IPS-15b (cell line): ENCODE data around the gene DICER1.

Experiments used
- H3K27me3 ChIP-seq: one replicate; pipeline ENCODE4 v1.6.1; 2013; ENCODE audit warnings: low read length; ENCODE audit not compliant: control insufficient read depth, insufficient read depth
- H3K36me3 ChIP-seq: one replicate; pipeline ENCODE4 v1.6.1; 2013; ENCODE audit warnings: low read length; ENCODE audit not compliant: control insufficient read depth, insufficient read depth
- H3K4me1 ChIP-seq: one replicate; pipeline ENCODE4 v1.6.1; 2013; ENCODE audit warnings: mild to moderate bottlenecking, low read length; ENCODE audit not compliant: control insufficient read depth, insufficient read depth
- H3K4me3 ChIP-seq: one replicate; pipeline ENCODE4 v1.5.1; 2013; ENCODE audit warnings: low read depth, low read length
- H3K9ac ChIP-seq: one replicate; pipeline ENCODE4 v1.6.1; 2013; ENCODE audit warnings: low read depth, mild to moderate bottlenecking, low read length
- H3K9me3 ChIP-seq: one replicate; pipeline ENCODE4 v1.6.1; 2013; ENCODE audit warnings: mild to moderate bottlenecking, low read length; ENCODE audit not compliant: control insufficient read depth, insufficient read depth

The DICER1 gene

GRCh38 chr14:95059126-95059525, 98.2 kb downstream of the DICER1 start:
- Histone ChIP-seq H3K9ac (no peak overlapping the region), H3K27me3 (no peaks in the 10 kb centered on the region), H3K4me3 (no peak overlapping the region), H3K9me3 (no peaks in the 10 kb centered on the region), H3K36me3 (no peaks in the 10 kb centered on the region), H3K4me1 (no peaks in the 10 kb centered on the region)

GRCh38 chr14:95058491-95058890, 98.8 kb downstream of the DICER1 start:
- Histone ChIP-seq H3K4me3 (no peak overlapping the region), H3K4me1 (no peaks in the 10 kb centered on the region), H3K9me3 (no peaks in the 10 kb centered on the region), H3K9ac (no peak overlapping the region), H3K36me3 (no peaks in the 10 kb centered on the region), H3K27me3 (no peaks in the 10 kb centered on the region)

GRCh38 chr14:95057851-95058250, 99.5 kb downstream of the DICER1 start:
- no peaks in the 10 kb centered on the region for H3K4me1 ChIP-seq
- no peaks in the 10 kb centered on the region for H3K27me3 ChIP-seq
- no peak overlapping the region for H3K9ac ChIP-seq
- H3K36me3 ChIP-seq: no peaks in the 10 kb centered on the region
- H3K4me3 ChIP-seq: no peak overlapping the region
- no peaks in the 10 kb centered on the region for H3K9me3 ChIP-seq

- no peak overlapping the region for H3K4me3 ChIP-seq
- no peak overlapping the region for H3K9ac ChIP-seq
- no peaks in the 10 kb centered on the region for H3K4me1 ChIP-seq
- no peaks in the 10 kb centered on the region for H3K36me3 ChIP-seq
- H3K9me3 ChIP-seq: no peaks in the 10 kb centered on the region
- no peaks in the 10 kb centered on the region for H3K27me3 ChIP-seq
Measured at GRCh38 chr14:95057147-95057546, 100.2 kb downstream of the DICER1 start.

GRCh38 chr14:95056476-95056875, 100.9 kb downstream of the DICER1 start:
- Histone ChIP-seq H3K4me1 (no peaks in the 10 kb centered on the region), H3K27me3 (no peaks in the 10 kb centered on the region), H3K9ac (no peak overlapping the region)

GRCh38 chr14:95055318-95055717, 102.0 kb downstream of the DICER1 start:
- Histone ChIP-seq H3K9me3 (no peaks in the 10 kb centered on the region), H3K4me3 (no peak overlapping the region), H3K4me1 (no peaks in the 10 kb centered on the region), H3K36me3 (no peaks in the 10 kb centered on the region), H3K27me3 (no peaks in the 10 kb centered on the region), H3K9ac (no peak overlapping the region)

More at GRCh38 chr14:95056476-95056875, 100.9 kb downstream of the DICER1 start:
- Histone ChIP-seq H3K9me3 (no peaks in the 10 kb centered on the region), H3K4me3 (no peak overlapping the region), H3K36me3 (no peaks in the 10 kb centered on the region)

GRCh38 chr14:95054346-95055280, 102.7 kb downstream of the DICER1 start:
- Histone ChIP-seq H3K36me3 (no peaks in the 10 kb centered on the region), H3K9ac (no peak overlapping the region), H3K4me1 (no peaks in the 10 kb centered on the region), H3K9me3 (no peaks in the 10 kb centered on the region), H3K27me3 (peaks cover 6% of the 10 kb centered on the region), H3K4me3 (no peak overlapping the region)

GRCh38 chr14:95052016-95052585, 105.2 kb downstream of the DICER1 start:
- Histone ChIP-seq H3K4me1 (no peaks in the 10 kb centered on the region), H3K27me3 (peaks cover 16% of the 10 kb centered on the region), H3K4me3 (no peak overlapping the region), H3K36me3 (no peaks in the 10 kb centered on the region), H3K9ac (no peak overlapping the region), H3K9me3 (no peaks in the 10 kb centered on the region)

GRCh38 chr14:95049952-95050351, 107.4 kb downstream of the DICER1 start:
- Histone ChIP-seq H3K9ac (no peak overlapping the region), H3K4me3 (no peak overlapping the region), H3K27me3 (peaks cover 20% of the 10 kb centered on the region), H3K9me3 (no peaks in the 10 kb centered on the region), H3K4me1 (peaks cover 3% of the 10 kb centered on the region), H3K36me3 (no peaks in the 10 kb centered on the region)

- H3K4me3 ChIP-seq: no peak overlapping the region
- H3K27me3 ChIP-seq: peaks cover 20% of the 10 kb centered on the region
Measured at GRCh38 chr14:95048771-95049312, 108.5 kb downstream of the DICER1 start.

GRCh38 chr14:95047754-95048153, 109.6 kb downstream of the DICER1 start:
- peaks cover 20% of the 10 kb centered on the region for H3K27me3 ChIP-seq
- H3K4me1 ChIP-seq: peaks cover 4% of the 10 kb centered on the region
- H3K9me3 ChIP-seq: no peaks in the 10 kb centered on the region
- H3K9ac ChIP-seq: no peak overlapping the region
- H3K36me3 ChIP-seq: no peaks in the 10 kb centered on the region
- no peak overlapping the region for H3K4me3 ChIP-seq

More at GRCh38 chr14:95048771-95049312, 108.5 kb downstream of the DICER1 start:
- Histone ChIP-seq H3K9me3 (no peaks in the 10 kb centered on the region), H3K4me1 (peaks cover 4% of the 10 kb centered on the region), H3K9ac (no peak overlapping the region), H3K36me3 (no peaks in the 10 kb centered on the region)
